ENCODE data around the gene BUD23. TPM values are rescaled to one million over a fixed set of nuclear protein-coding genes. Genes with fewer than 3 reads are reported as not detected.

BUD23 gene
- total and polyA plus RNA-seq, 2 donors (not counting 3 experiments of a cell fraction or from before 2014, with no cell fraction given), result 62.1 to 64.6 TPM

- no peaks in the 10 kb centered on the region for H3K36me3 ChIP-seq (ENCODE audit: control insufficient read depth in 2 of 2, extremely low read depth in 1 of 2, insufficient read depth in 2 of 2, low read length in 2 of 2)
- H3K4me3 ChIP-seq (replicated peaks in 1 of 3; ENCODE audit: insufficient read depth in 1 of 3, low read depth in 1 of 3, low read length in 3 of 3), result no peak overlapping the region
- FAIRE-seq (no peak), DNase-seq (ENCODE audit: low read depth, low spot score) (no peak)
- no peak overlapping the region for H3K4me2 ChIP-seq (ENCODE audit: insufficient read depth, low read length)
- no peak overlapping the region for H3K27ac ChIP-seq (ENCODE audit: insufficient read depth, low read depth, low read length)
- POLR2A ChIA-PET, result no interaction called here
- H3K79me2 ChIP-seq (ENCODE audit: control insufficient read depth, insufficient read depth, low read length), result no peaks in the 10 kb centered on the region
- BruUV-seq (replicated peaks), result no TSS peak
- H2AFZ ChIP-seq (ENCODE audit: low read depth, low read length), result no peak overlapping the region
- CTCF ChIA-PET, result interaction anchor here (0.8 to 2.0 kb wide), 2 partner anchors 10 to 32 kb away, joined by 3 to 8 read pairs; no protein-coding TSS in a partner anchor
- H3K27me3 ChIP-seq (ENCODE audit: control insufficient read depth in 2 of 2, insufficient read depth in 2 of 2, low read length in 2 of 2), result peaks cover 0 to under 1% of the 10 kb centered on the region in 2 experiments
- dilution Hi-C loops (cut with MboI; ENCODE audit: extremely low pct_ligation_motif_present, low sequenced_read_pairs), result no loop called here
- no peaks in the 10 kb centered on the region for H3K4me1 ChIP-seq (ENCODE audit: control insufficient read depth, extremely low read depth, insufficient read depth, low read length)
- H3K9me1 ChIP-seq (replicated peaks; ENCODE audit: control insufficient read depth, extremely low read depth, insufficient read depth, low read length), result no peaks in the 10 kb centered on the region
- H3K9ac ChIP-seq (replicated peaks; ENCODE audit: extremely low read depth, insufficient read depth, low read length), result no peak overlapping the region
- no peaks in the 10 kb centered on the region for H4K20me1 ChIP-seq (replicated peaks; ENCODE audit: control insufficient read depth, extremely low read depth, insufficient read depth, low read length)
- TF ChIP-seq CTCF (IDR thresholded peaks at IDR 0.05; ENCODE audit: extremely low read depth in 1 of 2, insufficient read depth in 1 of 2, low read depth in 1 of 2, low read length in 2 of 2), result no peak
- TF ChIP-seq EZH2 (IDR thresholded peaks at IDR 0.05; ENCODE audit: borderline replicate concordance, low read depth, low read length, severe bottlenecking), result no peak
- TF ChIP-seq JUN (IDR thresholded peaks at IDR 0.05; ENCODE audit: borderline replicate concordance, insufficient read depth, insufficient read length, low read depth), result no peak
- peaks cover 2% of the 10 kb centered on the region for H3K9me3 ChIP-seq (replicated peaks; ENCODE audit: control insufficient read depth, insufficient read depth, low read length)
- intact Hi-C loops (cut with micrococcal nuclease), result no loop called here
These were observed 44.5 kb upstream of the BUD23 start for GRCh38 chr7:73638911-73639310.

GRCh38 chr7:73642834-73643233 is 40.6 kb upstream of the BUD23 start:
- FAIRE-seq, result no peak
- intact Hi-C loops (cut with micrococcal nuclease), result no loop called here
- Histone ChIP-seq H3K36me3 (ENCODE audit: control insufficient read depth in 2 of 2, extremely low read depth in 1 of 2, insufficient read depth in 2 of 2, low read length in 2 of 2) (no peaks in the 10 kb centered on the region), H3K79me2 (ENCODE audit: control insufficient read depth, insufficient read depth, low read length) (no peaks in the 10 kb centered on the region), H2AFZ (ENCODE audit: low read depth, low read length) (no peak overlapping the region), H4K20me1 (replicated peaks; ENCODE audit: control insufficient read depth, extremely low read depth, insufficient read depth, low read length) (no peaks in the 10 kb centered on the region), H3K9me1 (replicated peaks; ENCODE audit: control insufficient read depth, extremely low read depth, insufficient read depth, low read length) (no peaks in the 10 kb centered on the region), H3K4me2 (ENCODE audit: insufficient read depth, low read length) (no peak overlapping the region), H3K4me3 (replicated peaks in 1 of 3; ENCODE audit: insufficient read depth in 1 of 3, low read depth in 1 of 3, low read length in 3 of 3) (no peak overlapping the region), H3K9me3 (replicated peaks; ENCODE audit: control insufficient read depth, insufficient read depth, low read length) (peaks cover 2% of the 10 kb centered on the region), H3K27me3 (ENCODE audit: control insufficient read depth in 2 of 2, insufficient read depth in 2 of 2, low read length in 2 of 2) (peaks cover 22 to 26% of the 10 kb centered on the region in 2 experiments), H3K9ac (replicated peaks; ENCODE audit: extremely low read depth, insufficient read depth, low read length) (no peak overlapping the region), H3K27ac (ENCODE audit: insufficient read depth, low read depth, low read length) (no peak overlapping the region), H3K4me1 (ENCODE audit: control insufficient read depth, extremely low read depth, insufficient read depth, low read length) (peaks cover under 1% of the 10 kb centered on the region)
- dilution Hi-C loops (cut with MboI; ENCODE audit: extremely low pct_ligation_motif_present, low sequenced_read_pairs), result no loop called here
- DNase-seq (ENCODE audit: low read depth, low spot score), result no peak
- ChIA-PET CTCF (interaction anchor here (1.8 kb wide), 1 partner anchor 36 kb away, joined by 6 read pairs; no protein-coding TSS in a partner anchor), POLR2A (no interaction called here)
- BruUV-seq (replicated peaks), result no TSS peak
- TF ChIP-seq MAX (IDR thresholded peaks at IDR 0.05; ENCODE audit: insufficient read depth, insufficient read length), result no peak
- no peak for TF ChIP-seq JUN (IDR thresholded peaks at IDR 0.05; ENCODE audit: borderline replicate concordance, insufficient read depth, insufficient read length, low read depth)
- no peak for TF ChIP-seq POLR2A (IDR thresholded peaks at IDR 0.05; ENCODE audit: low read depth, low read length)
- no peak for TF ChIP-seq CTCF (IDR thresholded peaks at IDR 0.05; ENCODE audit: extremely low read depth in 1 of 2, insufficient read depth in 1 of 2, low read depth in 1 of 2, low read length in 2 of 2)
- no peak for TF ChIP-seq EZH2 (IDR thresholded peaks at IDR 0.05; ENCODE audit: borderline replicate concordance, low read depth, low read length, severe bottlenecking)
- TF ChIP-seq FOS (IDR thresholded peaks at IDR 0.05; ENCODE audit: borderline replicate concordance, insufficient read depth, low read length), result no peak
- TF ChIP-seq GATA2 (IDR thresholded peaks at IDR 0.05; ENCODE audit: insufficient read depth, insufficient read length, low read depth, low read length), result no peak
- TF ChIP-seq MYC (IDR thresholded peaks at IDR 0.05; ENCODE audit: low read depth, low read length), result no peak
- TF ChIP-seq POLR2AphosphoS5 (IDR thresholded peaks at IDR 0.05; ENCODE audit: insufficient read depth, low read depth, low read length), result no peak

All from endothelial cell of umbilical vein (primary cell).